GM12891 (cell line): ENCODE results near the gene RGS21.

Experiments
- POLR2A ChIP-seq: IDR thresholded peaks from 2 replicates; pipeline ENCODE4 v1.6.1; 2011; ENCODE audit warnings: low read depth, low read length, control low read depth
- SPI1 ChIP-seq: IDR thresholded peaks from 2 replicates; pipeline ENCODE4 v1.6.1; 2011; ENCODE audit warnings: low read depth, low read length, control low read depth

DNA sequence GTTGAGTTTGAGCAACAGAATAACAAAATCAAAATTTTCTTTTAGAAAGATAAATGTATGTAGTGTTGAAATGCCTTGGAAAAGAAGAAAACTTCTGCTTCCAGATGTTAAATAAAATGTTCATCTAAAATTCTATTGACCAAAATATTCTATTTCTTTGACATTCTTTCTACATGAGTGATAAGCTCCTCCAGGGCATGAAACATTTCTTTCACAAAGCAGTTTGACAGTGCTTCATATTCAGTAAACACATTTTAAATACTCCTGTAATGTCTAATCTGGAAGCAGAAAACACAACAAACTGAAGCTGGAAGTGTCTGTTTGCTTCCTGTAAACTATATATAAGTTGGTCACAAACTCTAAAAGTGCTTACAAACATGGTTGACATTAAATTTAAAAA lies 61.5 kb downstream of the RGS21 start:
- TF ChIP-seq POLR2A: no peak
- no peak for TF ChIP-seq SPI1
